ENCODE results near the gene PSEN1. TPM values are rescaled to one million over a fixed set of nuclear protein-coding genes. Genes with fewer than 3 reads are reported as not detected.
A peak's percentile ranks its signal among the peaks of the same experiment; 100 is the strongest.

The PSEN1 gene
- total RNA-seq, 4 donors from 2014 or later: 101 to 221 (median 135) TPM

GRCh38 chr14:73238941-73239340, 102.6 kb downstream of the PSEN1 start:
- in situ Hi-C loops (cut with MboI; ENCODE audit: low pct_ligation_motif_present in 1 of 4, low pct_unique_long_range_greater_than_20kb in 1 of 4, low sequenced_read_pairs in 3 of 4) (no loop called here), intact Hi-C loops (cut with DNase I; ENCODE audit: low total_unique reads) (no loop called here)
- no peak for DNase-seq
- no peak for TF ChIP-seq EP300 (IDR thresholded peaks at IDR 0.05; ENCODE audit: low read depth)
- no peak for TF ChIP-seq CTCF (IDR thresholded peaks at IDR 0.05)
- no peak for TF ChIP-seq POLR2A (IDR thresholded peaks at IDR 0.05)
- TF ChIP-seq POLR2AphosphoS5 (IDR thresholded peaks at IDR 0.05): no peak
- no peaks in the 10 kb centered on the region for H3K9me3 ChIP-seq
- peak overlapping the region in 1 of 4 donors; percentile 5 for H3K27ac ChIP-seq
- peak overlapping the region in 1 of 4 donors; percentile 46 for H3K4me3 ChIP-seq
- peaks cover 23 to 65% (median 29%) of the 10 kb centered on the region in 4 donors for H3K4me1 ChIP-seq
- no peaks in the 10 kb centered on the region for H3K36me3 ChIP-seq
- WGBS, 2 donors (ENCODE audit: low coverage in 1 of 2): 70 to 77% methylated on average over 7 to 11 of the region's 11 CpGs
- peaks cover 41% of the 10 kb centered on the region for H3K27me3 ChIP-seq

- WGBS, 2 donors (ENCODE audit: low coverage in 1 of 2): 33 to 50% methylated on average over 6 to 27 of the region's 48 CpGs
- in situ Hi-C loops (cut with MboI; ENCODE audit: low pct_ligation_motif_present in 1 of 4, low pct_unique_long_range_greater_than_20kb in 1 of 4, low sequenced_read_pairs in 3 of 4): no loop called here
- H3K36me3 ChIP-seq: no peaks in the 10 kb centered on the region
- DNase-seq: peak; percentile 41
- TF ChIP-seq POLR2A (IDR thresholded peaks at IDR 0.05): no peak
- TF ChIP-seq CTCF (IDR thresholded peaks at IDR 0.05): no peak
- TF ChIP-seq EP300 (IDR thresholded peaks at IDR 0.05; ENCODE audit: low read depth): no peak
- TF ChIP-seq POLR2AphosphoS5 (IDR thresholded peaks at IDR 0.05): no peak
- intact Hi-C loops (cut with DNase I; ENCODE audit: low total_unique reads): no loop called here
- H3K4me3 ChIP-seq: peak overlapping the region in 3 of 4 donors; percentile 15 to 46 (median 25)
- H3K9me3 ChIP-seq: no peaks in the 10 kb centered on the region
- H3K4me1 ChIP-seq: peaks cover 23 to 65% (median 29%) of the 10 kb centered on the region in 4 donors
- peaks cover 37% of the 10 kb centered on the region for H3K27me3 ChIP-seq
- H3K27ac ChIP-seq: peak overlapping the region in 2 of 4 donors; percentile 5 to 11
These were observed 103.3 kb downstream of the PSEN1 start for GRCh38 chr14:73239393-73240241.

DNA sequence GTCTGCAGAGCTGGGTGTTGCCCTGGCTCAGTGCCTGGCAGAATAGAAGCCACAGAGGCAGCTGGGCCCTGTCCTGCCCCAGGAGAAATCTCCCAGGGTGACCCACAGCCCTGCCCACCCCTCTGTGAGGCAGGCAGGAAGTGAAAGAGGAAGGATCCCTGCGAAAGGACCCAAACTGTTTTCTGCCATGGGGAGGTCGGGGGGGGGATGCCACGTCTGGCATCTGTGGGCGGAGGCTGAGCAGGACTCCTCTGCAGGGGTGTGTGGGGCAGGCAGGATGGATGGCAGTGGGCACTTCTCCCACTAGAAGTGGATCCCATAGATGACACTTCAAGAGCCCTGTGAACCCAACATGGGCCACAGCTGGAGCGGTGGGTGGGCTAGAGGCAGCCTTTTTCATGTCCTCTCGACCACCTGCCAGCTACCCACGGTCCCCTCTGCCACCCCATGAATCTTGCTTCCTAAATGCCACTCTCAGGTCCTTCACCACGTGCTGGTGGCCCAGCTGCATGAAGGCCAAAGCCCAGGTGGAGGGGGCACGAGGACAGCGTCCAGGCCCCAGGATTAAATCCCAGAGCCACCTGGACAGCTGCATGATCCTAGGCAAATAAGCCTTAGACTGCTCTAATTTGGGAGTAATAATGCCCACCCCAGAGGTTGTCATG, 104.6 kb downstream of the PSEN1 start:
- H3K27me3 ChIP-seq: peaks cover 37% of the 10 kb centered on the region
- in situ Hi-C loops (cut with MboI; ENCODE audit: low pct_ligation_motif_present in 1 of 4, low pct_unique_long_range_greater_than_20kb in 1 of 4, low sequenced_read_pairs in 3 of 4): no loop called here
- no peaks in the 10 kb centered on the region for H3K9me3 ChIP-seq
- 86% methylated on average over 6 of the region's 10 CpGs; no CpG with 5 or more reads in 1 of the 2 donors for WGBS, 2 donors (ENCODE audit: low coverage in 1 of 2)
- no peak overlapping the region for H3K27ac ChIP-seq
- no peaks in the 10 kb centered on the region for H3K36me3 ChIP-seq
- peaks cover 19 to 60% (median 30%) of the 10 kb centered on the region in 4 donors for H3K4me1 ChIP-seq
- no peak for TF ChIP-seq POLR2AphosphoS5 (IDR thresholded peaks at IDR 0.05)
- no peak for TF ChIP-seq CTCF (IDR thresholded peaks at IDR 0.05)
- TF ChIP-seq POLR2A (IDR thresholded peaks at IDR 0.05): no peak
- TF ChIP-seq EP300 (IDR thresholded peaks at IDR 0.05; ENCODE audit: low read depth): no peak
- intact Hi-C loops (cut with DNase I; ENCODE audit: low total_unique reads): no loop called here
- no peak overlapping the region for H3K4me3 ChIP-seq
- DNase-seq: no peak

DNA sequence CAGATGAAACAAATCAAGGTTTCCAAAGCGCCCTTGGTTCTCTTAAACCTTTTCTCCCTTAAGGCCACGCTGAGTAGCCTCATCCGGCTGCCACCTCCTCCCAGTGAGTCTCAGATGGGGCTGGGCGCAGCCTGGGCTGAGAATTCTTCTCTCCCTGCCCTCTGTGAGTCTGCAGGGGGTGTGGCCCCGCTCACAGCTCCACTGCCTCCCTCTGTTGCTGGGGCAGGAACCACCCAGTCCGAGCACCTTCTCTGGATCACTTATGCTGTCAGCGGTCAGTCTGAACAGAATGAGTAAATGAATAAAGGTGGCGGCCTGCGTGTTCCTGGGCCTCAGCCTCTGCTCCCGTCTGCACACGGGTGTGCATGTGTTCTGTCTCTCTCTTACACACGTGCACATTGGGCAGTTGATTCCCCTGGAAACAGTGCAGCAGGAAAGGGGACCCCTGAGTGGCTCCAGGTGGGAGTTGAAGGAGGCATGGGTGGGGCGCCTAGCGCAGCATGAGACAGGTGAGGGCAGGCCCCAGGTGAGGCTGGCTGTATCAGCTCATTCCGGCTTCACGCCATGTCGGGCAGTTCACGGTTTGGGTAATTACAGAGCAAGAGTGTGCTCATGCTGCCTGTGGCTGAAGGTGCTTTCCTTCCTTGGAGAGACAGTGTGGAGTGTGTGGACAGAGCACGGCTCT, 105.3 kb downstream of the PSEN1 start:
- Histone ChIP-seq H3K27me3 (peaks cover 37% of the 10 kb centered on the region), H3K4me3 (no peak overlapping the region), H3K4me1 (peaks cover 19 to 60% (median 31%) of the 10 kb centered on the region in 4 donors), H3K27ac (no peak overlapping the region), H3K36me3 (no peaks in the 10 kb centered on the region), H3K9me3 (no peaks in the 10 kb centered on the region)
- no peak for DNase-seq
- in situ Hi-C loops (cut with MboI; ENCODE audit: low pct_ligation_motif_present in 1 of 4, low pct_unique_long_range_greater_than_20kb in 1 of 4, low sequenced_read_pairs in 3 of 4): no loop called here
- intact Hi-C loops (cut with DNase I; ENCODE audit: low total_unique reads): no loop called here
- TF ChIP-seq POLR2A (IDR thresholded peaks at IDR 0.05) (no peak), CTCF (IDR thresholded peaks at IDR 0.05) (no peak), EP300 (IDR thresholded peaks at IDR 0.05; ENCODE audit: low read depth) (no peak), POLR2AphosphoS5 (IDR thresholded peaks at IDR 0.05) (no peak)
- 91% methylated on average over 19 of the region's 19 CpGs; no CpG with 5 or more reads in 1 of the 2 donors for WGBS, 2 donors (ENCODE audit: low coverage in 1 of 2)

Measured in transverse colon (tissue), 4 donors.